ENCODE results near the gene SNTA1.

DNA sequence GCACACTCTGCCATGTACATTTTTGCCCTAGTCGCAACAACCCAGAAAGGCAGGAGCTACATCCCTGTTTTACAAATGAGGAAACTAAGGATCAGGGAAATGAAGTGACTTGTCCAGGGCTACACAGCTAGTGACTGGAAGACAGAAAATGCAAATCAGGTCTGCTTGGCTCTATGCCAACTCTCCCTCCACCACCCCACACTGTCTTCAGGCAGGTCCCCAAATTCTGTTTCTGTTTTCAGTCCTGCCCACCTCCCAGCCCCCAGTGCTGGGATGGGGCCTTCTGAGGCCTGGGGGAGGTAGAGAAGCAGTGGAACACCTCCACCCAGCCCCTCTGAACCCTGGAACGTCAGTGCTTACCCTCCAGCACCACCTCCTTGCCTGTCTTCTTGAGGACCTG lies 5.1 kb downstream of the SNTA1 start:
- TF ChIP-seq CTCF (IDR thresholded peaks at IDR 0.05) = no peak
- no peak for TF ChIP-seq POLR2A (IDR thresholded peaks at IDR 0.05)
